Lung (tissue), 16 donors: Measurements from ENCODE around the gene PRSS48. TPM values are rescaled to one million over a fixed set of nuclear protein-coding genes. Genes with fewer than 3 reads are reported as not detected.

Experiments
- ATAC-seq: fragments of 200-7000 bp; cut with Tn5 transposase; one replicate; pipeline ENCODE4 v1.9.1; 2020; ENCODE audit warnings: moderate number of reproducible peaks; ENCODE audit not compliant: insufficient read depth, low FRiP score
- DNase-seq, 3 donors: peaks; one replicate each; pipeline ENCODE4 v3.0.0-alpha.2; 2013 to 2017
- H3K27ac ChIP-seq, 2 donors: one replicate each; pipeline ENCODE4 v1.5.1; 2013; ENCODE audit warnings: mild to moderate bottlenecking in 2 of 2, moderate library complexity in 2 of 2, control low read depth in 1 of 2, inconsistent platforms in 1 of 2, low read depth in 1 of 2, low read length in 1 of 2
- H3K27me3 ChIP-seq, 3 donors: one replicate each; pipeline ENCODE4 v1.5.1; 2013; ENCODE audit warnings: low read length in 2 of 3; ENCODE audit not compliant: control insufficient read depth in 3 of 3, insufficient read depth in 3 of 3
- H3K36me3 ChIP-seq, 4 donors: one replicate each; pipeline ENCODE4 v1.5.1; 2013; ENCODE audit warnings: low read length in 4 of 4, mild to moderate bottlenecking in 1 of 4, moderate library complexity in 1 of 4; ENCODE audit not compliant: control insufficient read depth in 4 of 4, insufficient read depth in 4 of 4
- H3K4me1 ChIP-seq, 5 donors: one replicate each; pipeline ENCODE4 v1.5.1; 2013; ENCODE audit warnings: low read length in 5 of 5, mild to moderate bottlenecking in 2 of 5, moderate library complexity in 1 of 5; ENCODE audit not compliant: control insufficient read depth in 5 of 5, insufficient read depth in 5 of 5
- H3K4me3 ChIP-seq: one replicate; pipeline ENCODE4 v1.5.1; 2013; ENCODE audit warnings: mild to moderate bottlenecking, control low read depth, moderate library complexity
- H3K9ac ChIP-seq, 2 donors: one replicate each; pipeline ENCODE4 v1.5.1; 2013; ENCODE audit warnings: low read length in 2 of 2, control low read depth in 1 of 2; ENCODE audit not compliant: insufficient read depth in 1 of 2
- H3K9me3 ChIP-seq, 4 donors: one replicate each; pipeline ENCODE4 v1.5.1; 2013; ENCODE audit warnings: low read length in 3 of 4, mild to moderate bottlenecking in 1 of 4, moderate library complexity in 1 of 4; ENCODE audit not compliant: control insufficient read depth in 4 of 4, insufficient read depth in 3 of 4
- CTCF ChIP-seq: IDR thresholded peaks from 2 replicates; pipeline ENCODE4 v1.5.1; 2012; ENCODE audit warnings: mild to moderate bottlenecking; ENCODE audit errors: control extremely low read depth, extremely low read depth
- WGBS, 2 donors: extraction: QIAGEN DNeasy Blood & Tissue Kit; methylation state at CpG; one replicate each; pipeline ENCODE4 v1.1.7; 2013; 5-methylcytosine and 5-hydroxymethylcytosine counted together
- long read RNA-seq, 5 donors: transcript quantifications; one replicate each; lab custom pipeline, GENCODE V29; 2026
- polyA plus RNA-seq, 2 donors: library from polyadenylated mRNA; stranded (reverse); fragments of 200-250 nt; gene quantifications; one replicate each; pipeline ENCODE4 v1.2.1, GENCODE V29; 2013
- total RNA-seq, 2 donors: library from RNA; depleted of rRNA in 1 of 2; stranded (reverse); fragments of >200 nt in 1 of 2; gene quantifications; one replicate each; pipeline ENCODE4 v1.2.1, GENCODE V29; 2014 to 2021
- donor health status: control.
- donor health status: control.
- donor health status: Bipolar disorder and iron deficiency.
- donor health status: healthy.
- donor health status: DM: yes; HTN: yes; CAD: no.

The PRSS48 gene
- total RNA-seq (not detected), polyA plus RNA-seq (not detected)
- long read RNA-seq, donor 1, result 0 reads
- long read RNA-seq, donor 2, result 0 reads
- long read RNA-seq, donor 3, result 0 reads
- long read RNA-seq, donor 4, result 0 reads
- long read RNA-seq, donor 5, result 0 reads

GRCh38 chr4:151276787-151277562 is at the start of gene PRSS48:
PRSS48 (plus strand) TSS chr4:151277161; CDS start chr4:151277173, 12 bp downstream.
- ATAC-seq (no peak), DNase-seq (peak; percentile 50 to 64 (median 60))
- Histone ChIP-seq H3K4me1 (peaks cover 0 to 7% (median 0%) of the 10 kb centered on the region in 5 donors), H3K27ac (no peak within 1 kb of the TSS), H3K9ac (no peak within 1 kb of the TSS), H3K4me3 (no peak within 1 kb of the TSS), H3K36me3 (no peaks in the 10 kb centered on the region), H3K9me3 (no peaks in the 10 kb centered on the region), H3K27me3 (no peaks in the 10 kb centered on the region)
- peak; percentile 32 for TF ChIP-seq CTCF
- WGBS, 2 donors, result 65 to 69% methylated on average over 7 of the region's 7 CpGs

- Histone ChIP-seq H3K27me3 (no peaks in the 10 kb centered on the region), H3K4me3 (no peak overlapping the region), H3K4me1 (peaks cover 0 to 42% (median 7%) of the 10 kb centered on the region in 5 donors), H3K9ac (peak overlapping the region in 1 of 2 donors; percentile 97), H3K36me3 (no peaks in the 10 kb centered on the region), H3K27ac (no peak overlapping the region), H3K9me3 (no peaks in the 10 kb centered on the region)
- TF ChIP-seq CTCF, result no peak
- ATAC-seq (no peak), DNase-seq (no peak)
- 72 to 78% methylated on average over 1 of the region's 1 CpG for WGBS, 2 donors
Observed at GRCh38 chr4:151227172-151227571, 49.8 kb upstream of the PRSS48 start.

GRCh38 chr4:151227731-151228130 is 49.2 kb upstream of the PRSS48 start:
- Histone ChIP-seq H3K4me3 (no peak overlapping the region), H3K36me3 (no peaks in the 10 kb centered on the region), H3K9ac (peak overlapping the region in 1 of 2 donors; percentile 97), H3K27ac (peak overlapping the region in 1 of 2 donors; percentile 13), H3K27me3 (no peaks in the 10 kb centered on the region), H3K4me1 (peaks cover under 1 to 44% (median 8%) of the 10 kb centered on the region in 5 donors), H3K9me3 (no peaks in the 10 kb centered on the region)
- 22 to 34% methylated on average over 3 of the region's 3 CpGs for WGBS, 2 donors
- peak; percentile 83 to 89 (median 84) for DNase-seq
- TF ChIP-seq CTCF, result no peak
- ATAC-seq, result no peak
